A549 treated with AZD9567 at 1 μM for 4 hours (cell line): ENCODE data around the gene TNKS2. TPM values are rescaled to one million over a fixed set of nuclear protein-coding genes. Genes with fewer than 3 reads are reported as not detected.

ENCODE experiments used
- total RNA-seq: library from RNA; stranded (reverse); fragments of 200-300 nt; extraction: Qiagen RNA extraction; gene quantifications from 5 replicates; pipeline ENCODE4 v1.2.3, GENCODE V29; 2022; ENCODE audit not compliant: insufficient read depth

The TNKS2 gene
- total RNA-seq: 15.6 to 30.7 TPM (median 21.2 TPM) in 5 replicates

DNA sequence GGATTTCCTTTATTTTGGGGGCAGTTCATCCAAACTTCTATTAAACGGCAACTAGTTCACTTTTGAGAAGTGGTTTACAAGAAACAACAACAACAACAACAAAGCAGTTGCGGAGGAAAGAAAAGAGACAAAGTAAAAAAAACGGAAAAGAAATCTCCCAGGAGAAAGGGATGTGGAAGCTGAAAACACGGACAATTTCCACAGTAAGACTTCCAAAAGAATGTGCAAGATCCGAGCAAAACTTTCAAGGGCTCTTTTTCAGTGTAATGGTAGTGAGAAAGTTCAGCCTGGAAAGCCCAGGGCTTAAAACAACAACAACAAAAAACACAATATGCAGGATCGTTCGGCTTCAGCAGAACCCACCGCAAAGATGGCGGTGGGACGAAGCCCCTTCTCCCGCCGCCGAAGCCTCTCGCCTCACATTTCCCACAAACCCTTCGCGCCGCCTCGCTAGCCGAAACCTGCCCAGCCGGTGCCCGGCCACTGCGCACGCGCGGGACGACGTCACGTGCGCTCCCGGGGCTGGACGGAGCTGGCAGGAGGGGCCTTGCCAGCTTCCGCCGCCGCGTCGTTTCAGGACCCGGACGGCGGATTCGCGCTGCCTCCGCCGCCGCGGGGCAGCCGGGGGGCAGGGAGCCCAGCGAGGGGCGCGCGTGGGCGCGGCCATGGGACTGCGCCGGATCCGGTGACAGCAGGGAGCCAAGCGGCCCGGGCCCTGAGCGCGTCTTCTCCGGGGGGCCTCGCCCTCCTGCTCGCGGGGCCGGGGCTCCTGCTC, at the start of gene TNKS2:
TSS of gene TNKS2 (plus strand) at position 553 of the 775 bp plus-strand sequence. CDS start 265 bp downstream, outside the sequence.

DNA sequence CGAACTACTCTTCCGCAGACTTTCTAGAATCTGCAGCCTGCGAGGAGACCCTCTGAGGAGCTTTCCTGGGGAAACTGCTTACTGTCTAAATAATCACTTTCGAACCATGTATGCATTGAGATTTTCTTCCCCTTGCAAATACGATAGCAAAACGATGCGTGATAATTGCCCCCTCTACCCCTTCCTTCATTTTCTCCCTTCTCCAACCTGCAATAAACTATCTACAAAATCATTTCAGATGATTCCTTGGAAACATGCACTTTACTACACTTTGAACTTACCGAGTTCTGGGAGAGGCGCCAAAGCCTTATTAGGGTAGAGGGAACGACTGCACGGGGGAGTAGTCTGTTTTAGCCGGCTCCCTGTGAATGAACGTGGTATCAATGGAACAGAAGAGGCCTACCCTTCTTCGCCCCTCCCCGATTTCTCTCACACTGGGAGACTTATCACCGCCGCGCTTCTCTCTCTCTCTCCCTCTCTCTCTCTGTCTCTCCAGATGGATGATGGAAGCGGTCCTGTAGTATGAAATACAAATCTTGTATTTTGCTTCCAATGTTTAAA, 111.0 kb downstream of the TNKS2 start, which contains the start of gene FGFBP3:
TSS of gene FGFBP3 (minus strand) at position 370 of the 561 bp plus-strand sequence. CDS start 517 bp downstream, outside the sequence.

Other genes starting within 250 kb of the TNKS2 start
- 16.0 to 22.1 TPM (median 17.5 TPM) in 5 replicates for gene PPP1R3C, start 165.4 kb upstream of the TNKS2 start, total RNA-seq
- gene FGFBP3, start 111.1 kb downstream of the TNKS2 start, total RNA-seq: 2.5 to 2.6 TPM (median 2.6 TPM) in 5 replicates
- 10.4 to 15.7 TPM (median 14.8 TPM) in 5 replicates for gene BTAF1, start 125.3 kb downstream of the TNKS2 start, total RNA-seq